Measurements from ENCODE around the gene PMAIP1.

The PMAIP1 gene

DNA sequence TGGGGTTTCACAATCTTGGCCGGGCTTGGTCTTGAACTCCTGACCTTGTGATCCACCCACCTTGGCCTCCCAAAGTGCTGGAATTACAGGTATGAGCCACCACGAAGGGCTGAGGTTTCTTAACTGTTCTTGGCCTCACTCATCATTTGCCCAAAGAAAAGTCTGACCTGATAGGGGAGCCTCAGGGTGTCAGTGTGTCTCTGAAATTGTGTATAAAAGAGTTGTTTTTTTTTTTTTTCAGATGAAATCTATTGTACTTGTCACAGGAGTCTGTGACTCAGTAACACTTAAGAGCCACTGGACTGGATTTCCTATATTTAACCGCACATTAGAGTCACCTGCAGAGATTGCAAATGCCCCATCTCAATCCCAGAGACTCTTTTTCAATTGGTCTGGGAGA lies 16.9 kb downstream of the PMAIP1 start:
- DNase-seq: no peak

DNA sequence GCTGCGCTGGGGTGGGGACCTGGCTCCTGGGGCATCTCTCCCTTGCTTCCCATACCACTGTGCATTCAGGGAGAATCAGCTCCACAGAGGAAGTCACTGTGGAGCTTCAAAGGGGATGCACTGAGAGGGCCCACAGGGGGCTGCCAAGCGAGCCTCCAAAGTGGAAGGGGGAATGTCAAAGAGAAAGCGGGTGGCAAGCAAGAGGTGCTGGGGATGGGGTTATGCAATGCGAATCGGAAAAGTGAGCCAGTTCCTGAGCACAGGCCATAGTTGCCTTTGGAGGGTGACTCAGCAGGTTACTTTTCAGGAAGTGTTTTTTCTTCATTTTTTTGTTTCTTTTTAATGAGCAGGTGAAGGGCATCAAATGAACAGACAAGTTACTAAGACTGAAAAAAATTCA lies 17.6 kb downstream of the PMAIP1 start:
- peak; percentile 41 for DNase-seq

DNA sequence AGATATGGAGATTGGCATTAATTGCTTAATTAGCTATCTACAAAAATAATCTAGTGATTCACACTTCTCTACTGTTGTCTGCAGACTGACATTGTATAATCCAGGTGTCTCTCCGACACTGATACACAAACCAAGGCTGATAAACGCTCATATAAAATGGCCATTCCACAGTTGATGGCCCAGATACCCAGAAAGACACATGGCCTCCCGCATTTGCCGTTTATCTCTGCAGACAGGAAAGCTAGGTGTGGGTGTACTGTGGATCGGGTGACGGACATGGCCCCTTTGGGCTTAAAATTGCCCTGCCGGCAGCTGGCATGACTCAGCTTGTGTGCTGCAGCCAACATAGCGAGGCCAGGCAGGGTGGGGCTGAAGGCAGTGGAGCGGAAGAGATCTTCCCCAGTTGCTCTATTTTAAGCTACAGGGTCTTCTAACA lies 18.5 kb downstream of the PMAIP1 start:
- peak; percentile 97 for DNase-seq

DNA sequence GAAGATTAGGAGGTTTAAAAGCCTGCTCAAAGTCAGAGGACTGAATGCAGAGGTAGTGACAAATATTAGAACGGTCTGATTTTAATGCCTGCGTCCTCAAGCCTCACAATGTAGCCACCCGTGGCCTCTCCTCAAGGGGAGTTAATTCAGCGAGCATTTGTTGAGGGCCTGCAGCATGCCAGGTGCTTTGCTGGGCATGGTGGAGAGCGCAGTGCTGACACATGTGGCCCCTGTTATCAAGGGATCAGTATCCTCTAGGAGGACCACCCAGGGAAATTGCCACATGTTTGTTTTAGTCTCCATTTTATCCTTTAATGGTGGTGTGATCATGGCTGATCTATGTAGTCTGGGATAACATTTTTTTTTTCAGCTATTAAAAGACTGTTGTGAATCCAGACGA lies 19.2 kb downstream of the PMAIP1 start:
- DNase-seq: no peak

DNA sequence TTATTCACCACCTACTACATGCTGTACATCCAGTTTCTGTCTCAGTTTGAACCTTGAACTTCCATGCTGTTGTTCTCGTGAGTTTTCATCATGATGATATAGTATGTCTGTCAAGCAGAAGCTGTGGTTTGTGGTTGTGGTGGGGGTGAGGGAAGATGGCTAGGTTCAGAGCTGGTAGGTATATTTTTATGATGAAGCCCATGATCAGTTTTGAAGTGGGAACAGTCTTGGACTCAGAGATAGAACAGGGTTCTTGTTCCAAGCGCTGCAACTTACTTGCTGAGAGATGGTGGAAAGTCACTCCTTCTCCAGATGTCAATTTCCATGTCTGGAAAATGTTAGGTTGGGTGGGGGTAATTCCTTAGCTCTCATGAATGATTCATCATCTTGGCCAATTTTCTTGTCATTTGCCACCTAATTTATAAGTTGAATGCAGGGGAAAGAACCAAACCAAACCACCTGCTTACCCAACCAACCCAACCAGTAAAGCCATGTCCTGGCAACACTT lies 21.6 kb downstream of the PMAIP1 start:
- peak; percentile 39 for DNase-seq

DNA sequence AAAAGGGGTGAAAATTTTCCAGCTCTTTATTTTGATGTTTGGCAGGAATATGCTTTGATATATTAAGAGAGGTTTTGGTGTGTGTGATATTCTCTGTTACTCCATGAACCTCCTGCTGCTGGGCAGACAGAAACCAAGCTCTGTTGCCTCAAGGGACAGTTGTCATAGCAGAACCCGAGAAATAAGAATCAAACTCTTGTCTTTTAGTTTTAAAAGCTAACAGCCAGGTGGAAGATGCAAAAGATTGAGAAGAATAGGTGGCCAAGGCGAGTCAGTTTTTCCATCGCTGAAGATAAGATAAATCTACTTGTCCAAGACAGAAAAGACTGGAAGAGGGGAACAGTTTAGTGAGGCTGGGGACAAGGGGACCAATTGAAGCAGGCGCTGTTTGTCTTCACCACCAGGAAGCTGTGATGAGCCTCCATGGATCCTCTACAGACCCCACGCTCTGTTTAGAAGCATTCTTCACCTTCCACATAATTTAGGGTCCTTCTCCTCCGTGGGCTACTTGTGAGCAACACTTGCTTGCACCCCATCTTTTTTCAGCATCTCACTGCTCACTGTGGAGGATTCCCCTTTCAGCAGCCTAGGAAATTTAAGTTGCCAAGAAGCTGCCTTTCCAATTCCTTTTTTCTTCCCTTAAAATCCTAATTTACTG lies 23.9 kb downstream of the PMAIP1 start:
- no peak for DNase-seq

DNA sequence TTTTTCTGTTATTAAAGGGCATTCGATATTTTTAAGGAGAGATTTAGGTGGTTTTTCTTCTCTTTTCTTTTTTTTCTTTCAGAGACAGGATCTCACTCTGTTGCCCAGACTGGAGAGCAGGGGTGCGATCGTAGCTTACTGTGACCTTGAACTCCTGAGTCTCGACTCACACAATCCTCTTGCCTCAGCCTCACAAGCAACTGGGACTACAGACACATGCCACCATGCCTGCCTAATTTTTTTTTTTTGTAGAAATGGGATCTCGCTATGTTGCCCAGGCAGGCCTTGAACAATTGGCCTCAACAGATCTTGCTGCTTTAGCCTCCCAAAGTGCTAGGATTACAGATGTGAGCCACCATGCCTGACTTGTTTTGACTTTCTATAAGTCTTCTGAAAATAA lies 26.3 kb downstream of the PMAIP1 start:
- no peak for DNase-seq

DNA sequence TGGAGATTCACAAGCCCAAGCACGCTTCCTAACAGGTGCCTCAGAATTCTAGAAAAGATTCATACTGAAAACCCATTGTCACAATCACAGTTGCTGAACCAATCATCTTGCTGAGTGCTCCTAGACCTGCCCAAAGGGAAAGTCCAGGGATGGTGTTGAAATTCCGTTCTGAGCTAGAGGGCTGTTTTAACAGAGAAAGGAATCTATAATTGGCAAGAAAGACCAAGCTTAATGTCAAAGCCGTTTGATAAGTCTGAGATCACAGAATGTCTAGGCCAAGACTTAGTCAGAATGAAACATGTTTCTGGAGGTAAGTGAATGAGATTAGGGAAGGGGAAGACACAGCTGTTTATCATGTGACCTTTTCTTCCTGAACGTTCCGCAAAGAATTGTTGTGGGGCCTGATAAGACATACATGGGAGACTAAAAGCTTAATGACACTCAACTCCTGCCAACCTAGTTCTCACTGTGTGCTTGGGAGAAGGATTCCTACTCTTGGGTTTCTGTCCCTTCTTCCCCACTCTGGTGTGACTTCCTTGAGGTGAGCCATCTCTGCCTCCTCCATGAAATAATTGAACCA lies 27.5 kb downstream of the PMAIP1 start:
- peak; percentile 85 for DNase-seq

DNA sequence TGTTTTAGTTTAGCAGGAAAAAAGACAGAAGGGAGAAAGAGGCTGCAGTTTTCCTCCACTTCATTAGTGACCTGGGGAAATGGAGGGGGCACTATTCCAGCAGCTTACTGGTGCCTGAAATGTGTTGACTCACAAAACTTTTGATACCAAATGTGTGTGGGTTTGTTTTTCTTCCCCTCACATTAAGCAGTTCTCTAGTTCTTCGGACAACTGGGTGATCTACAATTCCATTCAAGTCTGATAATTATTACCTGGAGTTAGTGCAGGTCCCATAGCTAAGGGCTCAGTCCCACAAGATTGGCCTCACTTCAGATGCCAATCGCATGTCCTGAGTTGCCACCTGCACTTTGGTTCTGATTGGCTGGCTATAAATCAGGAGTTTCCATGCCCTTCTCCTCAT lies 28.4 kb downstream of the PMAIP1 start:
- DNase-seq: no peak

DNA sequence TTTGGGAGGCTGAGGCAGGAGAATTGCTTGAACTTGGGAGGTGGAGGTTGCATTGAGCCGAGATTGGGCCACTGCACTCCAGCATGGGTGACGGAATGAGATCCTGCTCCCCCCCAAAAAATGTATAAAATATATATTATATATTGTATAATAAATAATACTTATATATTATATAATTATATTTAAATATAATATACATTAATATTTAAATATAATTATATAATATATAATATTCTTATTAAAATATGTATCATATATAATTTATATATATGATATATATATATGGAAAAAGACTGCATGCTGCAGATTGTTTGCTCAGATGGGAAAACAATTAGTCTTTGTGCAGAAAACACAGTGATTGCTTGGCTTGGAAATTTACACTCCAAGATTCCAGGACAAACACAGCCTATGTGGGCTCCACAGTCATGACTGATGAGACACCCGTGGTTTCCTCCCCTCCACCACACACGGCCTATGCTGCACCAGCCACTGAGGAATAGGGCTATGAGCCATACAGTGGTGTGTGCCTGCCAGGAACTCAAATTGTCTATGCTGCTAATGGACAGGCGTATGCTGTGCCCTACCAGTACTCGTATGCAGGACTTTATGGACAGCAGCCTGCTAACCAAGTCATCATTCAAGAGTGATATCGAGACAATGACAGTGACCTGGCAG lies 30.0 kb downstream of the PMAIP1 start:
- no peak for DNase-seq

DNA sequence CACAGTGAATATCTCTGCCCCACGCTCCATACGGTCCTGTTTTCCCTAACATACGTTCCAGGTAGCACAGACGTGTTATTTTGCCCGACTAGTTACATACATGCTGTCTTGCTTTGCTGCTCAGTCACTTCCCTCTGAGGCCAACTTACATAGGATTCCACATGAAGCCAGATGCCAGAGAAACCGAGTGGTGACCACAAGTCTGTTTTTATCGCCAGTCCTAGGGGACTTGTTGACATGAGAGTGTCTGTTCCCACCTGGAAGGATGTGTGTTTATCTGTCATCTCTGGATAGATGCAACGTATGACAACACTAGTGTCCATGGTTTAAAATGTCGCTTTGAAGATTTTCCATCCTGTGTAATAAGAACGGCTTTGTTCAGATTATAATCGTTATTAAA lies 32.6 kb downstream of the PMAIP1 start:
- no peak for DNase-seq

DNA sequence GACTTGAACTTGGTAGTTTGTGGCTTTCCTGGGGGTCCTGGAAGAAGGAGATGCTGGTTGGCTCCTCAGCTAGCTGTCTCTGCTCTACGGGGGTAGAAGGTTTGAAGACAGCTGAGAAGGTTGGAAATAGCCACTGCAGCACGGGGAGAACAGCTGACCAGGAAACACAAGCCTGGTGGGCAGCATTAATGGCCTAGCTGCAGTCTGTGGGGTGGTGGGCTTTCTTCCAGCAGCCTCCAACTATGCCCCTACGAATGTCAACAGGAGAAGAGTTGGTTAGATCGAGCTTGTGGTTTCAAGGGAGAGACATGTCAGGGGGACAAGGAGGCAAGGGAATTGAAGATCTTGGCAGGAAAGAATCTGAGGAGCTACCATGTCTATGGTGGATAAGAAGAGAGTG lies 38.9 kb downstream of the PMAIP1 start:
- no peak for DNase-seq

DNA sequence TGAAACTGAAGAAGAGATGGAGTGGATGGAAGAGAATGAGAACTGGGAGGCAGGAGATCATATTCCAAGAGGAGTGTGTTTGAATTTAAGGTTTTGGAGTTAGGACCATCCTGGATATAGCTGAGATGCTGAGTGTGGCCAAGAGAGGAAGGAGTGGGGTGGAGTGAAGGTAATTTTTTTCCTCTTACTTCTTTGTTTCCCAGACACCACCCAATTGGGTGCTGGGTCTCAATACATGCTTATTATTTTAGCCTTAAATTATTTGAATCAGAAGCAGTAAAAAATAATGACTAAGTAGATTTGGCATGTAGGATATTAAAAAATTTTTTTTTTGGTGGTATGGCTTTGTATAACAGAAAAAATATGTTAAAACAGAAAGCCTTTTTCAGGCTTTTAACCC lies 39.3 kb downstream of the PMAIP1 start:
- DNase-seq: no peak

DNA sequence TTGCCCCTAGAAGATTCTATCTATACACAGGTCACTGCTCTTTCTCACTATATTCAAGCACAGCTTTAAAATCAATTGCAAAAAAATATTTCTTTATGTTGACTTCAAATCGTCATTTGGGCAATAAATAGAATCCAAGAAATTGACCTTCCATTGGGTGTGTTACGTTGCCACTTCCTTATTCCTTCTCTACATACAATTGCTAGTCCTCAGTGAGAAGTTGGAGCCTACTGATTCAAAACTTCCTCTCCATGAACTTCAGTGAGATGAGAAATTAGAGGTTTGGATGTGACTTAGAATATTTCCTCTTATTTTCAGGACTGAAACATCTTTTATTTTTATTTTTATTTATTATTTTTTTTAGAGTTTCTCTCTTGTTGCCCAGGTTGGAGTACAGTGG lies 40.3 kb downstream of the PMAIP1 start:
- DNase-seq: no peak

DNA sequence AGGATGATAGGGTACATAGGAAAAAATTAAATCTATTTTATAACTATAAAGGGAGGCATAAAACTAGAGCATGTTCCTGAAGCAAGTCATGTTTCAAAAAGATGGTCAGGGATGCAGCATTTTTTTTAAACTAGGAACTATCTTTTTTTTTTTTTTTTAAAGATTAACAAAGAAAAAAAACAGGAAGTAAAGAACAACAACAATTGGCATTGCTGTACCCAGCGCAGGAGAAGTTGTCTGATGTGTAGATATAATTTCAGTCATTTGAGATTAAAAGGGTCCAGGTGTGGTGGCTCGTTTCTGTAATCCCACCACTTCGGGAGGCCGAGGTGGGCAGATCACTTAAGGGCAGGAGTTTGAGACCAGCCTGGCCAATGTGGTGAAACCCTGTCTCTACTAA lies 41.5 kb downstream of the PMAIP1 start:
- DNase-seq: no peak

DNA sequence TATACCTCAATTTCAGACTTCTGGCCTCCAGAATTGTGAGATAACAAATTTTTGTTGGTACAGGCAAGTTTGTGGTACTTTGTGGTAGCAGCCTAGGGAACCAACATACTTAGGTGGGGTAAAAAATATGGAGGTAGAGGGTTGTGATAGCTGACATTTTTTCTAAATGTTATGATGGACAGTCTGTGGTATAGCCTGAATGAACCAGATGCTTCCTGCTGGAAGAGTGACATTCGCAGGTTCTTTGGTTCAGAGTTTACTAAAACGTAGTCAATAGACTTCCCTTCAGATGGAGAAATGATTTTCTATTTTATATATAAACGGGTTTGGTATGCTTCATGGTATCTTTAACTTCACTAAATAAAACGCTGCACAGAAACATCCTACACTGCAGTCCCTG lies 42.8 kb downstream of the PMAIP1 start:
- no peak for DNase-seq

DNA sequence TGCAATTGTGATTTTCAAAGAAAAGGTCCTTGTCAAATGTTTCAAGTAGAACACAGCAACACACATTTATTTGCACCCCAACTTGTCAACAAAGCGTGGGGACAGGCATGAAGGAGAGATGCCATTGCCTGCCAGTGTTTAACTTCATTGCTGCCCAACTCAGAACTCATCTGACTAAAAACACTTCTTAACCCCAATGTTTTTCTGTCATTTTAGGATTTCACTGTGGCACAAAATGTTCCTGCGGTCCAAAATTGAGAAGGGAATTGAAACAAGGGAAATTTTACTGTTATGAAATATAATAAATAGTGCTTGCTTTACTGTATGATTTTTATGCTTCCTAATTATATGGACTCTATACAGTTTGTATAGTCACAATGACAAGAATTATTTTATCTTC lies 45.7 kb downstream of the PMAIP1 start:
- DNase-seq: no peak

DNA sequence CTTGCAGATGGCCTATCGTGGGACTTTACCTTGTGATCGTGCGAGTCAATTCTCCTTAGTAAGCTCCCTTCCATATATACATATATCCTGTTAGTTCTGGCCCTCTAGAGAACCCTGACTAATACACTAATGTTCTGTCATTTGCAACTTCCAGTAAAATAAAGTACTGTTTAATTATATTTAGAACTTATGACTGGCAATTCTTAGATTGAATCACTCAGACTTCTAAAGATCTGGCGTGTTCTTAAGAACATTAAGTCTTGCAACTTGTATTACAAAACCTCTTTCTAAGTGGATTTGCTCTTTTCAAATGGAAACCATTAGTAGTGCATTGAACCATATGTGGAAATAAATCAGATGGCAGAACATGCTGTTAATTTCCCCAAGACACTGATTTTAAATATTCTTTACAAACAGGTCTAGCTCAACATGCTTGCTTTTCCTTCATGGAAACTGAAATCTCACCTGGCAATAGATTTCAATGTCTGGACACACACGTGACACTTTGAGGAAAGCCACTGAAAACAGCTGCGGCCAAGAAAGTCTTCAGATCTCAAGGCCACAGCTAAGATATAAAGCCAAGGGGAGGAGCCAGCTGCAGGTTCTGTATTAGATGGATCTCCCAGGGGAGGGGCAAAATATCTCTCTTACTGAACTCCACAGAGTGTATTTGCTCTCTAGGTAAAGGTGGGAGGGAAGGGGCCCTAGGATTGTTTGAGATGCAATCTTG lies 50.6 kb downstream of the PMAIP1 start:
- DNase-seq: no peak

DNA sequence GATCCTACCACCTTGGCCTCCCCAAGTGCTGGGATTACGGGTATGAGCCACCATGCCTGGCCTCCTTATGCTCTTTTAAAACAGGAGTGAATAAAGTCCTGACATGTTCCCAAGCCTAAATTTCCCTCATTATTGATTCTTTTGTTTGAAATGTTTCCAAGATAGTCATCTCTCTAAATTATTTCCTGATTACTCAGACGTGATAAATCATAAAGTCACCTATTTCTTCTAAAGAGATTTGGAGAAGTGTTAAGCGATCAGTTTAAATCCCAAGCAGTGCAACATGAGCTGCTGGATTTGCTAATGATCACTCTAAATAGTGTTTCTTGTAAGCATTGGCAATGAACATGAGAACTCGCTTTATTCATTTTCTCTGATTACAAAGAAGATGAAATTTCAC lies 51.8 kb downstream of the PMAIP1 start:
- no peak for DNase-seq

DNA sequence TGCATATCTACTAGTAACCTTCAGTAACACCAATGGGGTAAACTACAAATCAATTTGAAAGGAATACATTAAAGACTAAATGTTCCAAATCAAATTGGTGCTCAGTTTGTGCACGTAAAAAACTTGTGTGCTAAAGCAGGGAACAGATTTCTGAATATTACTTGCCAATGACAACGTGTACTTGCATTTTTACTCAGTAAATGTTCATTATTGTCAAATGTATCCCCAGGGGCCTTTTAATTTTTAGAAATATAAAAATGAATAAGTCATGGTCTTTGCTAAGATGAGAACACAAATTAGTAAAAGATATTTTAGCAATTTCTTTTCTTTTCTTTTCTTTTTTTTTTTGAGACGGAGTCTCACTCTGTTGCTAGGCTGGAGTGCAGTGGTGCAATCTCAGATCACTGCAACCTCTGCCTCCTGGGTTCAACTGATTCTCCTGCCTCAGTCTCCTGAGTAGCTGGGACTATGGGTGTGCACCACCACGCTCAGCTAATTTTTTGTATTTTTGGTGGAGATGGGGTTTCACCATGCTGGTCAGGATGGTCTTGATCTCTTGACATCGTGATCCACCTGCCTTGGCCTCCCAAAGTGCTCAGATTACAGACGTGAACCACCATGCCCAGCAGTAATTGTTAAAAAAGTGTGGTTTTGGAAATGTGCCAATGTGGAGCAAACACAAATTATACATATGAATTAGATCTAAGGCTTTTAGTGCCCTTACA lies 52.6 kb downstream of the PMAIP1 start:
- DNase-seq: no peak
